ENCODE data around the gene POLE. TPM values are rescaled to one million over a fixed set of nuclear protein-coding genes. Genes with fewer than 3 reads are reported as not detected.
"Not testable (repeated sequence)": the region's sequence is repeated elsewhere in the genome, so short reads cannot be mapped to it uniquely, and the experiment has no call there.

The POLE gene
- total RNA-seq, 2 experiments from 2014 or later, result 157 to 230 TPM

DNA sequence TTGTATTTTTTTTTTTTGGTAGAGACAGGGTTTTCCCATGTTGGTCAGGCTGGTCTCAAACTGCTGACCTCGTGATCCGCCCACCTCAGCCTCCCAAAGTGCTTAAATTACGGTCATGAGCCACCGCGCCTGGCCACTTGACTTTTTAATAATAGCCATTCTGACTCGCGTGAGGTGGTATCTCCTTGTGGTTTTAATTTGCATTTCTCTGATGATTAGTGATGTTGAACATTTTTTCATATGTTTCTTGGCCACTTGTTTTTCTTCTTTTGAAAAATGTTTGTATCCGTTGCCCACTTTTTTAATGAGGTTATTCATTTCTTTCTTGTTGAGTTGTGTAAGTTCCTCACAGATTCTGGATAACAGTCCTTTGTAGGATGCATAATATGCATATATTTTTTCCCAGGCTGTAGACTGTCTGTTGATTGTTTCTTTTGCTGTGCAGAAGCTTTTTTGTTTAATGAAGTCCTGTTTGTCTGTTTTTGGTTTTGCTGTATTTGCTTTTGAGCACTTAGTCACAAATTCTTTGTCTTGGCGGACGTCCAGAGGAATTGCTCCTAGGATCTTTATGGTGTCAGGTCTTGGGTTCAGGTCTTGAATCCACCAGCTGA is 13.2 kb upstream of the POLE start:
- Histone ChIP-seq H3K9me2 (ENCODE audit: insufficient read depth, low read length) (no peaks in the 10 kb centered on the region), H3K4me3 (ENCODE audit: low read depth, low read length, poor library complexity, severe bottlenecking) (no peak overlapping the region), H2AFZ (ENCODE audit: low read length) (no peak overlapping the region), H4K20me1 (ENCODE audit: insufficient read depth, low read length) (no peaks in the 10 kb centered on the region), H3K9me3 (ENCODE audit: low read length) (no peaks in the 10 kb centered on the region), H3K4me1 (ENCODE audit: insufficient read depth, low read length, poor library complexity, severe bottlenecking) (peaks cover 11% of the 10 kb centered on the region), H3K27ac (ENCODE audit: low read depth, low read length, poor library complexity, severe bottlenecking) (no peak overlapping the region), H3K36me3 (ENCODE audit: insufficient read depth, low read length) (peaks cover 86% of the 10 kb centered on the region), H3K4me2 (ENCODE audit: low read length) (peak overlapping the region; percentile 22; the same call in 1 of the 2 replicates), H3K79me2 (ENCODE audit: insufficient read depth, low read depth, low read length) (no peaks in the 10 kb centered on the region)
- POLR2A ChIA-PET, result interaction anchor here (0.6 to 0.7 kb wide), 3 partner anchors 68 to 611 kb away, joined by 3 to 4 read pairs (median 3); no protein-coding TSS in a partner anchor
- intact Hi-C loops (cut with micrococcal nuclease; ENCODE audit: unreplicated experiment), result no loop called here
- BruUV-seq (replicated peaks), result no TSS peak
- CTCF ChIA-PET (ENCODE audit: unreplicated experiment), result no interaction called here
- TF ChIP-seq, protein P1, sequence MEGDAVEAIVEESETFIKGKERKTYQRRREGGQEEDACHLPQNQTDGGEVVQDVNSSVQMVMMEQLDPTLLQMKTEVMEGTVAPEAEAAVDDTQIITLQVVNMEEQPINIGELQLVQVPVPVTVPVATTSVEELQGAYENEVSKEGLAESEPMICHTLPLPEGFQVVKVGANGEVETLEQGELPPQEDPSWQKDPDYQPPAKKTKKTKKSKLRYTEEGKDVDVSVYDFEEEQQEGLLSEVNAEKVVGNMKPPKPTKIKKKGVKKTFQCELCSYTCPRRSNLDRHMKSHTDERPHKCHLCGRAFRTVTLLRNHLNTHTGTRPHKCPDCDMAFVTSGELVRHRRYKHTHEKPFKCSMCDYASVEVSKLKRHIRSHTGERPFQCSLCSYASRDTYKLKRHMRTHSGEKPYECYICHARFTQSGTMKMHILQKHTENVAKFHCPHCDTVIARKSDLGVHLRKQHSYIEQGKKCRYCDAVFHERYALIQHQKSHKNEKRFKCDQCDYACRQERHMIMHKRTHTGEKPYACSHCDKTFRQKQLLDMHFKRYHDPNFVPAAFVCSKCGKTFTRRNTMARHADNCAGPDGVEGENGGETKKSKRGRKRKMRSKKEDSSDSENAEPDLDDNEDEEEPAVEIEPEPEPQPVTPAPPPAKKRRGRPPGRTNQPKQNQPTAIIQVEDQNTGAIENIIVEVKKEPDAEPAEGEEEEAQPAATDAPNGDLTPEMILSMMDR (conservative IDR thresholded peaks at IDR 0.05; ENCODE audit: low read length), result no peak
- TF ChIP-seq EZH2phosphoT487 (IDR thresholded peaks at IDR 0.05; ENCODE audit: borderline replicate concordance, low read depth, low read length), result no peak
- no peak for DNase-seq (ENCODE audit: low spot score)

DNA sequence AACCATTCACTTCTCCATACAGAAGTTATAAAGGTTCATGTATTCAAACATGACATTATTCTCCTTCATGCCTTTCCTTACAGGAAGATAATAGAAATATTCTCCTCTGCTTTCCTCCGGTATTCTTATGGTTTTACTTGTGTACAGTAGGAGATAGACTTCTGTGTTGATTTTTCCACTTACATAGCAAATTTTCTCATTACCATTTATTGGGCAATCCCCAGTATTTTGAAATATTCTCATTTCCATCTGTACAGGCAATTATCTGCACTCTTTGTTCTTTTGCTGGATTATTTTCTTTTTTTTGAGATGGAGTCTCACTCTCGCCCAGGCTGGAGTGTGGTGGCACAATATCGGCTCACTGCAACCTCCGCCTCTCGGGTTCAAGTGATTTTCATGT is 11.2 kb upstream of the POLE start:
- CTCF ChIA-PET (ENCODE audit: unreplicated experiment), result no interaction called here
- Histone ChIP-seq H3K4me2 (ENCODE audit: low read length) (no peak overlapping the region), H3K4me1 (ENCODE audit: insufficient read depth, low read length, poor library complexity, severe bottlenecking) (peaks cover 11% of the 10 kb centered on the region), H2AFZ (ENCODE audit: low read length) (no peak overlapping the region), H3K9me3 (ENCODE audit: low read length) (no peaks in the 10 kb centered on the region), H4K20me1 (ENCODE audit: insufficient read depth, low read length) (no peaks in the 10 kb centered on the region), H3K27ac (ENCODE audit: low read depth, low read length, poor library complexity, severe bottlenecking) (no peak overlapping the region), H3K4me3 (ENCODE audit: low read depth, low read length, poor library complexity, severe bottlenecking) (no peak overlapping the region), H3K9me2 (ENCODE audit: insufficient read depth, low read length) (no peaks in the 10 kb centered on the region), H3K36me3 (ENCODE audit: insufficient read depth, low read length) (peaks cover 77% of the 10 kb centered on the region), H3K79me2 (ENCODE audit: insufficient read depth, low read depth, low read length) (no peaks in the 10 kb centered on the region)
- intact Hi-C loops (cut with micrococcal nuclease; ENCODE audit: unreplicated experiment), result no loop called here
- no peak for DNase-seq (ENCODE audit: low spot score)
- TF ChIP-seq, protein P1 (conservative IDR thresholded peaks at IDR 0.05; ENCODE audit: low read length), result no peak
- no peak for TF ChIP-seq EZH2phosphoT487 (IDR thresholded peaks at IDR 0.05; ENCODE audit: borderline replicate concordance, low read depth, low read length)
- POLR2A ChIA-PET, result no interaction called here
- no TSS peak for BruUV-seq (replicated peaks)

DNA sequence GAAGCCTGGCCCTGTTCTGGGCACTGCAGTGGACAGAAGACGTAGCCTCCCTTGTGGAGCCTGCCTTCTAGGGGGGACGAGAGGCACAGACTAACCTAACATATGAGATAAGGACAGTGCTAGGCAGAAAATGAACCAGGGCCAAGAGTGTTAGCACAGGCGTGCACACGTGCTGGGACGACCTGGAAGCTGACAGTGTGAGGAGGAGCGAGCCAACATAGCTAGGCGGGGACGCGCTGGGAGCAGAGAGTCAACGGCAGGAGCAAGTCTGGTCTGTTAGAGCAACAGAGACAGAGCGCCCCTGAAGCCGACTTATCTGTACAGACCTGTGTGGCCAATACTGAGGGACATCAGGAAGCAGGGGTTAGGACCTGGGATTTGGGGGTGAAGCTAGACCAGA is 8.3 kb upstream of the POLE start:
- DNase-seq (ENCODE audit: low spot score), result no peak
- ChIA-PET POLR2A (interaction anchor here (0.6 to 1.8 kb wide), 4 partner anchors 13 to 419 kb away, joined by 3 to 9 read pairs (median 6); no protein-coding TSS in a partner anchor), CTCF (ENCODE audit: unreplicated experiment) (no interaction called here)
- no peak for TF ChIP-seq EZH2phosphoT487 (IDR thresholded peaks at IDR 0.05; ENCODE audit: borderline replicate concordance, low read depth, low read length)
- TF ChIP-seq, protein P1 (conservative IDR thresholded peaks at IDR 0.05; ENCODE audit: low read length), result no peak
- H3K9me2 ChIP-seq (ENCODE audit: insufficient read depth, low read length), result no peaks in the 10 kb centered on the region
- H3K4me2 ChIP-seq (ENCODE audit: low read length), result no peak overlapping the region
- peaks cover 9% of the 10 kb centered on the region for H3K4me1 ChIP-seq (ENCODE audit: insufficient read depth, low read length, poor library complexity, severe bottlenecking)
- H3K79me2 ChIP-seq (ENCODE audit: insufficient read depth, low read depth, low read length), result no peaks in the 10 kb centered on the region
- H2AFZ ChIP-seq (ENCODE audit: low read length), result no peak overlapping the region
- intact Hi-C loops (cut with micrococcal nuclease; ENCODE audit: unreplicated experiment), result no loop called here
- H3K36me3 ChIP-seq (ENCODE audit: insufficient read depth, low read length), result peaks cover 73% of the 10 kb centered on the region
- H4K20me1 ChIP-seq (ENCODE audit: insufficient read depth, low read length), result no peaks in the 10 kb centered on the region
- H3K4me3 ChIP-seq (ENCODE audit: low read depth, low read length, poor library complexity, severe bottlenecking), result no peak overlapping the region
- no TSS peak for BruUV-seq (replicated peaks)
- no peak overlapping the region for H3K27ac ChIP-seq (ENCODE audit: low read depth, low read length, poor library complexity, severe bottlenecking)
- H3K9me3 ChIP-seq (ENCODE audit: low read length), result no peaks in the 10 kb centered on the region

DNA sequence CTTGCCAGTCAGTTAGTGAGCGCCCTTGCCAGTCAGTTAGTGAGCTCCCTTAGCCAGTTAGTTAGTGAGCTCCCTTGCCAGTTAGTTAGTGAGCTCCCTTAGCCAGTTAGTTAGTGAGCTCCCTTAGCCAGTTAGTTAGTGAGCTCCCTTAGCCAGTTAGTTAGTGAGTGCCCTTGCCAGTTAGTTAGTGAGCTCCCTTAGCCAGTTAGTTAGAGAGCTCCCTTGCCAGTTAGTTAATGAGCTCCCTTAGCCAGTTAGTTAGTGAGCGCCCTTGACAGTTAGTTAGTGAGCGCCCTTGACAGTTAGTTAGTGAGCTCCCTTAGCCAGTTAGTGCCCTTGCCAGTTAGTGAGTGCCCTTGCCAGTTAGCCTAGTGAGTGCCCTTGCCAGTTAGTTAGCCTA is 7.7 kb upstream of the POLE start:
- BruUV-seq (replicated peaks); H3K27ac ChIP-seq (ENCODE audit: low read depth, low read length, poor library complexity, severe bottlenecking); H3K9me2 ChIP-seq (ENCODE audit: insufficient read depth, low read length); H4K20me1 ChIP-seq (ENCODE audit: insufficient read depth, low read length); H3K4me3 ChIP-seq (ENCODE audit: low read depth, low read length, poor library complexity, severe bottlenecking); intact Hi-C loops (cut with micrococcal nuclease; ENCODE audit: unreplicated experiment); H3K9me3 ChIP-seq (ENCODE audit: low read length); H3K4me2 ChIP-seq (ENCODE audit: low read length); H2AFZ ChIP-seq (ENCODE audit: low read length); H3K79me2 ChIP-seq (ENCODE audit: insufficient read depth, low read depth, low read length); DNase-seq (ENCODE audit: low spot score); H3K4me1 ChIP-seq (ENCODE audit: insufficient read depth, low read length, poor library complexity, severe bottlenecking): not testable (repeated sequence)
- POLR2A ChIA-PET, result interaction anchor here (0.6 to 1.8 kb wide), 5 partner anchors 13 to 419 kb away, joined by 3 to 9 read pairs (median 5); no protein-coding TSS in a partner anchor
- peaks cover 74% of the 10 kb centered on the region for H3K36me3 ChIP-seq (ENCODE audit: insufficient read depth, low read length)
- CTCF ChIA-PET (ENCODE audit: unreplicated experiment), result interaction anchor here (0.6 kb wide), 1 partner anchor 53 kb away, joined by 3 read pairs; no protein-coding TSS in a partner anchor
